Neural cell (in vitro differentiated cells): ENCODE measurements around the gene NPFFR1.

Source experiments
- EP300 ChIP-seq: fragments of 450-650 bp; conservative IDR thresholded peaks from 2 replicates; pipeline ENCODE4 v1.6.1; 2014; ENCODE audit warnings: antibody characterized with exemption, mild to moderate bottlenecking, moderate library complexity; ENCODE audit not compliant: poor library complexity, severe bottlenecking
- EZH2 ChIP-seq: fragments of 200-600, 300-800 bp; shearing (Covaris generic), sonication (generic); IDR thresholded peaks from 2 replicates; pipeline ENCODE4 v1.6.1; 2014; ENCODE audit warnings: antibody characterized with exemption, low read length, borderline replicate concordance, mild to moderate bottlenecking; ENCODE audit not compliant: insufficient read depth, poor library complexity, severe bottlenecking
- POLR2AphosphoS5 ChIP-seq: IDR thresholded peaks from 2 replicates; pipeline ENCODE4 v1.6.1; 2012
- SMC3 ChIP-seq: fragments of 450-650 bp; conservative IDR thresholded peaks from 2 replicates; pipeline ENCODE4 v1.6.1; 2014; ENCODE audit warnings: antibody characterized with exemption, mild to moderate bottlenecking, moderate library complexity; ENCODE audit not compliant: poor library complexity
- TF ChIP-seq, protein P1 (sequence below): fragments of 450-650 bp; IDR thresholded peaks from 2 replicates; pipeline ENCODE4 v1.5.1; 2014; ENCODE audit warnings: antibody characterized with exemption, mild to moderate bottlenecking, moderate library complexity; ENCODE audit not compliant: poor library complexity, severe bottlenecking
- TF ChIP-seq, protein P2 (sequence below): IDR thresholded peaks from 2 replicates; pipeline ENCODE4 v1.6.1; 2012; ENCODE audit warnings: borderline replicate concordance

DNA sequence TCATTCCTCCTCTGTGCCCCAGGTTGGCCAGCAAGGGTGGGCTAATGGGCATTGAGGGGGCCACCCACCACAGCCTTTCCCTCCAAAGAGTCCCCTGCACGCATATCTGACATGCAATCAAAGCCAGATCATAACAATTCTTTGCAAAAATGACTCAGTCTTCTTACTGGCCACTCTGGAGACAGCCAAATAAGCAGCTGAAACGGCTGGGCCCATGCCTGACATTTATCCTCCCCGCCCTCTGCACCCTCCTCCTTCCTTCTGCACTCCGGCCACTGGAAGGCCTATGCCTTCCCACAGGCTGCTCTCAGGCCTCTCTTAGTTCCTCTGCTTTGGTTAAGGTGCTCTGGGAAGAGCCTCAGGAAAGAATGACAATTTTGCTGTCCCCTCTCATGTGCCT, 29.2 kb upstream of the NPFFR1 start:
- TF ChIP-seq SMC3 (no peak), EP300 (no peak), POLR2AphosphoS5 (no peak), EZH2 (no peak)
- TF ChIP-seq, protein P1, sequence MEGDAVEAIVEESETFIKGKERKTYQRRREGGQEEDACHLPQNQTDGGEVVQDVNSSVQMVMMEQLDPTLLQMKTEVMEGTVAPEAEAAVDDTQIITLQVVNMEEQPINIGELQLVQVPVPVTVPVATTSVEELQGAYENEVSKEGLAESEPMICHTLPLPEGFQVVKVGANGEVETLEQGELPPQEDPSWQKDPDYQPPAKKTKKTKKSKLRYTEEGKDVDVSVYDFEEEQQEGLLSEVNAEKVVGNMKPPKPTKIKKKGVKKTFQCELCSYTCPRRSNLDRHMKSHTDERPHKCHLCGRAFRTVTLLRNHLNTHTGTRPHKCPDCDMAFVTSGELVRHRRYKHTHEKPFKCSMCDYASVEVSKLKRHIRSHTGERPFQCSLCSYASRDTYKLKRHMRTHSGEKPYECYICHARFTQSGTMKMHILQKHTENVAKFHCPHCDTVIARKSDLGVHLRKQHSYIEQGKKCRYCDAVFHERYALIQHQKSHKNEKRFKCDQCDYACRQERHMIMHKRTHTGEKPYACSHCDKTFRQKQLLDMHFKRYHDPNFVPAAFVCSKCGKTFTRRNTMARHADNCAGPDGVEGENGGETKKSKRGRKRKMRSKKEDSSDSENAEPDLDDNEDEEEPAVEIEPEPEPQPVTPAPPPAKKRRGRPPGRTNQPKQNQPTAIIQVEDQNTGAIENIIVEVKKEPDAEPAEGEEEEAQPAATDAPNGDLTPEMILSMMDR: no peak
- TF ChIP-seq, protein P2, sequence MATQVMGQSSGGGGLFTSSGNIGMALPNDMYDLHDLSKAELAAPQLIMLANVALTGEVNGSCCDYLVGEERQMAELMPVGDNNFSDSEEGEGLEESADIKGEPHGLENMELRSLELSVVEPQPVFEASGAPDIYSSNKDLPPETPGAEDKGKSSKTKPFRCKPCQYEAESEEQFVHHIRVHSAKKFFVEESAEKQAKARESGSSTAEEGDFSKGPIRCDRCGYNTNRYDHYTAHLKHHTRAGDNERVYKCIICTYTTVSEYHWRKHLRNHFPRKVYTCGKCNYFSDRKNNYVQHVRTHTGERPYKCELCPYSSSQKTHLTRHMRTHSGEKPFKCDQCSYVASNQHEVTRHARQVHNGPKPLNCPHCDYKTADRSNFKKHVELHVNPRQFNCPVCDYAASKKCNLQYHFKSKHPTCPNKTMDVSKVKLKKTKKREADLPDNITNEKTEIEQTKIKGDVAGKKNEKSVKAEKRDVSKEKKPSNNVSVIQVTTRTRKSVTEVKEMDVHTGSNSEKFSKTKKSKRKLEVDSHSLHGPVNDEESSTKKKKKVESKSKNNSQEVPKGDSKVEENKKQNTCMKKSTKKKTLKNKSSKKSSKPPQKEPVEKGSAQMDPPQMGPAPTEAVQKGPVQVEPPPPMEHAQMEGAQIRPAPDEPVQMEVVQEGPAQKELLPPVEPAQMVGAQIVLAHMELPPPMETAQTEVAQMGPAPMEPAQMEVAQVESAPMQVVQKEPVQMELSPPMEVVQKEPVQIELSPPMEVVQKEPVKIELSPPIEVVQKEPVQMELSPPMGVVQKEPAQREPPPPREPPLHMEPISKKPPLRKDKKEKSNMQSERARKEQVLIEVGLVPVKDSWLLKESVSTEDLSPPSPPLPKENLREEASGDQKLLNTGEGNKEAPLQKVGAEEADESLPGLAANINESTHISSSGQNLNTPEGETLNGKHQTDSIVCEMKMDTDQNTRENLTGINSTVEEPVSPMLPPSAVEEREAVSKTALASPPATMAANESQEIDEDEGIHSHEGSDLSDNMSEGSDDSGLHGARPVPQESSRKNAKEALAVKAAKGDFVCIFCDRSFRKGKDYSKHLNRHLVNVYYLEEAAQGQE: no peak
